Endothelial cell of umbilical vein (primary cell): ENCODE data around the gene POLRMT. TPM values are rescaled to one million over a fixed set of nuclear protein-coding genes. Genes with fewer than 3 reads are reported as not detected.

Experiments
- BruUV-seq: library from RNA; stranded (reverse); fragments of 400-500 nt; replicated peaks from 2 replicates; lab custom pipeline; 2021; lab: Mats Ljungman, UMichigan
- CTCF ChIA-PET: fragments of 300-600, 350-600 bp; sonication (Branson Sonifier 250); formaldehyde crosslinking; loops from one replicate; lab custom pipeline; 2021; ENCODE audit warnings: antibody characterized with exemption, inconsistent platforms; lab: Charles Lee
- POLR2A ChIA-PET: fragments of 300-600, 350-600 bp; sonication (Branson Sonifier 250); formaldehyde crosslinking; loops from one replicate; lab custom pipeline; 2021; ENCODE audit warnings: antibody characterized with exemption, inconsistent platforms; lab: Charles Lee
- DNase-seq: peaks from one replicate; pipeline ENCODE4 v3.0.0-alpha.2; 2011; ENCODE audit warnings: low read depth, low spot score
- FAIRE-seq: peaks from 2 replicates; lab custom pipeline; 2011; peaks lifted over from hg19 to GRCh38; lab: Jason Lieb, UNC
- H2AFZ ChIP-seq: 2 replicates; pipeline ENCODE4 v1.6.0; 2012; ENCODE audit warnings: low read depth, low read length, control low read depth, inconsistent platforms
- H3K27ac ChIP-seq: 2 replicates; pipeline ENCODE4 v1.5.1; 2011; ENCODE audit warnings: low read depth, mild to moderate bottlenecking, control low read depth, low read length, moderate library complexity; ENCODE audit not compliant: insufficient read depth
- H3K27me3 ChIP-seq, 2 experiments: 2 replicates each; pipeline versions ENCODE4 v1.6.0 to v1.6.1; 2011; ENCODE audit warnings: low read length in 2 of 2, mixed read lengths in 1 of 2; ENCODE audit not compliant: control insufficient read depth in 2 of 2, insufficient read depth in 2 of 2
- H3K36me3 ChIP-seq, 2 experiments: 2 replicates in 1 of 2; 3 replicates in 1 of 2; pipeline ENCODE4 v1.5.1; 2011; ENCODE audit warnings: low read length in 2 of 2, mild to moderate bottlenecking in 1 of 2, moderate library complexity in 1 of 2; ENCODE audit not compliant: control insufficient read depth in 2 of 2, insufficient read depth in 2 of 2; ENCODE audit errors: extremely low read depth in 1 of 2
- H3K4me1 ChIP-seq: 3 replicates; pipeline ENCODE4 v1.5.1; 2011; ENCODE audit warnings: mild to moderate bottlenecking, low read length; ENCODE audit not compliant: control insufficient read depth, insufficient read depth; ENCODE audit errors: extremely low read depth
- H3K4me2 ChIP-seq: 2 replicates; pipeline ENCODE4 v1.6.1; 2011; ENCODE audit warnings: low read length, control low read depth, mixed read lengths; ENCODE audit not compliant: insufficient read depth
- H3K4me3 ChIP-seq, 3 experiments: fragments of 200-600 bp in 1 of 3; sonication (generic), shearing (Covaris generic) in 1 of 3; replicated peaks in 1 of 3; 2 replicates each; pipeline ENCODE4 v1.5.1; 2011 to 2016; ENCODE audit warnings: control low read depth in 3 of 3, low read length in 3 of 3, mild to moderate bottlenecking in 2 of 3, inconsistent platforms in 1 of 3, low read depth in 1 of 3, moderate library complexity in 1 of 3; ENCODE audit not compliant: insufficient read depth in 1 of 3
- H3K79me2 ChIP-seq: 2 replicates; pipeline ENCODE4 v1.6.0; 2012; ENCODE audit warnings: low read length, inconsistent platforms; ENCODE audit not compliant: control insufficient read depth, insufficient read depth
- H3K9ac ChIP-seq: replicated peaks from 2 replicates; pipeline ENCODE3; 2011; ENCODE audit warnings: low read length, control low read depth; ENCODE audit not compliant: insufficient read depth; ENCODE audit errors: extremely low read depth
- H3K9me1 ChIP-seq: replicated peaks from 3 replicates; pipeline ENCODE4 v1.6.0; 2011; ENCODE audit warnings: mild to moderate bottlenecking, low read length; ENCODE audit not compliant: control insufficient read depth, insufficient read depth; ENCODE audit errors: extremely low read depth
- H3K9me3 ChIP-seq: replicated peaks from 2 replicates; pipeline ENCODE4 v1.5.1; 2012; ENCODE audit warnings: low read length, inconsistent platforms; ENCODE audit not compliant: control insufficient read depth, insufficient read depth
- H4K20me1 ChIP-seq: replicated peaks from 2 replicates; pipeline ENCODE3; 2011; ENCODE audit warnings: mild to moderate bottlenecking, low read length; ENCODE audit not compliant: control insufficient read depth, insufficient read depth; ENCODE audit errors: extremely low read depth
- CTCF ChIP-seq, 2 donors: IDR thresholded peaks; 1 replicate in 1 of 2; 2 replicates in 1 of 2; pipeline ENCODE4 v1.5.1; 2011; ENCODE audit warnings: low read length in 2 of 2, mild to moderate bottlenecking in 2 of 2, moderate library complexity in 2 of 2, control low read depth in 1 of 2, inconsistent platforms in 1 of 2, low read depth in 1 of 2; ENCODE audit not compliant: insufficient read depth in 1 of 2; ENCODE audit errors: extremely low read depth in 1 of 2
- EZH2 ChIP-seq: IDR thresholded peaks from 2 replicates; pipeline ENCODE4 v1.6.1; 2012; ENCODE audit warnings: borderline replicate concordance, low read depth, mild to moderate bottlenecking, moderate library complexity, low read length, inconsistent platforms; ENCODE audit not compliant: severe bottlenecking
- FOS ChIP-seq: IDR thresholded peaks from 2 replicates; pipeline ENCODE4 v1.6.1; 2011; ENCODE audit warnings: mild to moderate bottlenecking, low read length, moderate library complexity, borderline replicate concordance; ENCODE audit not compliant: insufficient read depth
- GATA2 ChIP-seq: IDR thresholded peaks from 2 replicates; pipeline ENCODE4 v1.7.0; 2011; ENCODE audit warnings: low read depth, mild to moderate bottlenecking, moderate library complexity, mixed read lengths, low read length; ENCODE audit not compliant: insufficient read length, insufficient read depth
- JUN ChIP-seq: IDR thresholded peaks from 2 replicates; pipeline ENCODE4 v1.6.1; 2011; ENCODE audit warnings: borderline replicate concordance, low read depth; ENCODE audit not compliant: insufficient read length, insufficient read depth
- MAX ChIP-seq: IDR thresholded peaks from 2 replicates; pipeline ENCODE4 v1.6.1; 2011; ENCODE audit not compliant: insufficient read depth, insufficient read length
- MYC ChIP-seq: IDR thresholded peaks from one replicate; pipeline ENCODE4 v1.6.1; 2011; ENCODE audit warnings: mild to moderate bottlenecking, low read depth, low read length
- POLR2A ChIP-seq: IDR thresholded peaks from 2 replicates; pipeline ENCODE4 v1.6.1; 2012; ENCODE audit warnings: low read depth, mild to moderate bottlenecking, control low read depth, low read length
- POLR2AphosphoS5 ChIP-seq: IDR thresholded peaks from 2 replicates; pipeline ENCODE4 v1.6.1; 2012; ENCODE audit warnings: low read depth, mild to moderate bottlenecking, control low read depth, low read length, moderate library complexity; ENCODE audit not compliant: insufficient read depth
- dilution Hi-C: fragments of 300-500 bp; cut with MboI; formaldehyde crosslinking; loops from one replicate; pipeline ENCODE4 v1.15.0; 2019; ENCODE audit warnings: low sequenced_read_pairs; ENCODE audit not compliant: extremely low pct_ligation_motif_present
- intact Hi-C: fragments of 100-400 bp; cut with micrococcal nuclease; formaldehyde crosslinking; loops from one replicate; pipeline ENCODE4 v1.10.0; 2022
- polyA plus RNA-seq, 4 experiments: library from polyadenylated mRNA; depleted of rRNA in 3 of 4; stranded (reverse) in 3 of 4; unstranded in 1 of 4; fragments of >200 nt; gene quantifications; 2 replicates each; pipeline versions ENCODE4 v1.2.1 to v1.2.3, GENCODE V29; 2011 to 2012; ENCODE audit warnings: missing spikeins in 1 of 4
- total RNA-seq: library from RNA; stranded (reverse); gene quantifications from 2 replicates; pipeline ENCODE4 v1.2.3, GENCODE V29; 2021

The POLRMT gene
- total and polyA plus RNA-seq, 2 donors (not counting 3 experiments of a cell fraction or from before 2014, with no cell fraction given): 38.9 to 50.6 TPM

GRCh38 chr19:619286-620002, 13.9 kb downstream of the POLRMT start:
- no peak overlapping the region for H3K27ac ChIP-seq
- dilution Hi-C loops: no loop called here
- BruUV-seq: no TSS peak
- no peaks in the 10 kb centered on the region for H3K4me1 ChIP-seq
- no peaks in the 10 kb centered on the region for H3K79me2 ChIP-seq
- no peaks in the 10 kb centered on the region for H3K27me3 ChIP-seq
- no peaks in the 10 kb centered on the region for H3K9me3 ChIP-seq
- no peaks in the 10 kb centered on the region for H4K20me1 ChIP-seq
- H3K4me3 ChIP-seq: no peak overlapping the region
- DNase-seq (no peak), FAIRE-seq (no peak)
- peaks cover 3 to 27% of the 10 kb centered on the region in 2 experiments for H3K36me3 ChIP-seq
- POLR2A ChIA-PET: no interaction called here
- TF ChIP-seq CTCF (IDR thresholded peaks at IDR 0.05; ENCODE audit: extremely low read depth in 1 of 2, insufficient read depth in 1 of 2, low read depth in 1 of 2, low read length in 2 of 2) (no peak), MAX (no peak), JUN (no peak), GATA2 (no peak), POLR2A (no peak), POLR2AphosphoS5 (no peak), MYC (no peak), EZH2 (no peak), FOS (no peak)
- H3K4me2 ChIP-seq: no peak overlapping the region
- no peak overlapping the region for H3K9ac ChIP-seq
- intact Hi-C loops: no loop called here
- no peaks in the 10 kb centered on the region for H3K9me1 ChIP-seq
- no peak overlapping the region for H2AFZ ChIP-seq
- CTCF ChIA-PET: no interaction called here
